Measurements from ENCODE around the gene ZCCHC24.

ZCCHC24 gene

DNA sequence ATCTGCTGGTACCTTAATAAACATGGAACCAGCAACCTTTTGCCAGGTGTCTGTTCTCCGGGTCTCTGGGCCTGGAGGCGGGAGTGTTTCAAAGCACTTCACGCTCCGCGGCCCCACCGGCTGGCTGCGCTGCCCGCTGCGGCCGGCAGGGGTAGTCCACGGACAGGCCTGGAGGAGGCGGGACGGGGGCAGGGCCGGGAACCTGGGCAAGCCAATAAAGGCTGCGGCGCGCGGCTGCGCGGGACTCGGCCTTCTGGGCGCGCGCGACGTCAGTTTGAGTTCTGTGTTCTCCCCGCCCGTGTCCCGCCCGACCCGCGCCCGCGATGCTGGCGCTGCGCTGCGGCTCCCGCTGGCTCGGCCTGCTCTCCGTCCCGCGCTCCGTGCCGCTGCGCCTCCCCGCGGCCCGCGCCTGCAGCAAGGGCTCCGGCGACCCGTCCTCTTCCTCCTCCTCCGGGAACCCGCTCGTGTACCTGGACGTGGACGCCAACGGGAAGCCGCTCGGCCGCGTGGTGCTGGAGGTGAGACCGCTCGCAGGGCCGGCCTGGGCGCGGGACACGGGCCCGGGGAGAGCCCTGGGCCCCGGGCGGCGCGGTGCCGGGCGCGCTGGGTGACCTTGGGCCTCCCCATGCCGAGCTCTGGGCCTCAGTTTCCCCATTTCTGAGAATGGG, 98.1 kb downstream of the ZCCHC24 start, which contains the start of gene PPIF:
Gene PPIF, plus strand, starts transcription at position 244 of the 668 bp plus-strand sequence. Its CDS starts 80 bp downstream, at position 324.
- Histone ChIP-seq H3K4me3 (ENCODE audit: insufficient read depth in 1 of 2, low read depth in 1 of 2, low read length in 2 of 2) (peak within 1 kb of the TSS; percentile 85 to 90), H3K14ac (ENCODE audit: low read length in 2 of 2) (peak within 1 kb of the TSS; percentile 76 to 98), H2BK12ac (ENCODE audit: low read length in 2 of 2) (peak within 1 kb of the TSS; percentile 55 to 89), H2AFZ (ENCODE audit: low read depth, low read length) (peak within 1 kb of the TSS; percentile 81), H3K36me3 (ENCODE audit: control insufficient read depth in 1 of 2, insufficient read depth in 2 of 2, low read depth in 1 of 2, low read length in 2 of 2) (peaks cover 36 to 38% of the 10 kb centered on the region in 2 experiments), H3K9me3 (ENCODE audit: control insufficient read depth, low read length) (no peaks in the 10 kb centered on the region), H3K79me1 (replicated peaks; ENCODE audit: low read length, poor library complexity, severe bottlenecking) (peaks cover 31% of the 10 kb centered on the region), H3K4me1 (ENCODE audit: control insufficient read depth, insufficient read depth, low read depth, low read length) (peaks cover 37% of the 10 kb centered on the region), H4K91ac (ENCODE audit: low read length) (peak within 1 kb of the TSS; percentile 90), H3K4ac (ENCODE audit: low read depth in 1 of 2, low read length in 2 of 2) (peak within 1 kb of the TSS; percentile 94 to 95), H3K27ac (ENCODE audit: low read length, poor library complexity, severe bottlenecking) (peak within 1 kb of the TSS; percentile 43), H3K4me2 (ENCODE audit: low read length, poor library complexity, severe bottlenecking) (peak within 1 kb of the TSS; percentile 98), H4K8ac (ENCODE audit: low read length) (peak within 1 kb of the TSS; percentile 83), H2BK15ac (ENCODE audit: low read depth, poor library complexity, severe bottlenecking) (peak within 1 kb of the TSS; percentile 93), H3K23ac (ENCODE audit: low read length in 2 of 2) (peak within 1 kb of the TSS in 1 of 2 experiments; percentile 97), H2AK5ac (ENCODE audit: low read length, severe bottlenecking) (peak within 1 kb of the TSS; percentile 11), H3K27me3 (ENCODE audit: control insufficient read depth in 1 of 2, insufficient read depth in 1 of 2, low read length in 2 of 2) (no peaks in the 10 kb centered on the region), H3K18ac (ENCODE audit: low read depth in 1 of 2, low read length in 2 of 2) (peak within 1 kb of the TSS; percentile 97 to 98), H2BK5ac (ENCODE audit: low read depth, low read length, poor library complexity, severe bottlenecking) (peak within 1 kb of the TSS; percentile 88), H3K9ac (ENCODE audit: low read length) (peak within 1 kb of the TSS; percentile 96), H2BK120ac (ENCODE audit: low read depth, low read length) (peak within 1 kb of the TSS; percentile 83)
- DNase-seq: peak; percentile 93
- under 1% methylated on average over 69 of the region's 77 CpGs for WGBS

- H3K4me2 ChIP-seq (ENCODE audit: low read length, poor library complexity, severe bottlenecking): no peak overlapping the region
- no peak overlapping the region for H3K4ac ChIP-seq (ENCODE audit: low read depth in 1 of 2, low read length in 2 of 2)
- no peak overlapping the region for H4K8ac ChIP-seq (ENCODE audit: low read length)
- H3K36me3 ChIP-seq (ENCODE audit: control insufficient read depth in 1 of 2, insufficient read depth in 2 of 2, low read depth in 1 of 2, low read length in 2 of 2): peaks cover 28 to 30% of the 10 kb centered on the region in 2 experiments
- H2BK15ac ChIP-seq (ENCODE audit: low read depth, poor library complexity, severe bottlenecking): peak overlapping the region; percentile 15
- H3K9ac ChIP-seq (ENCODE audit: low read length): peak overlapping the region; percentile 96
- peak overlapping the region; percentile 11 for H2AK5ac ChIP-seq (ENCODE audit: low read length, severe bottlenecking)
- WGBS: 61% methylated on average over 10 of the region's 12 CpGs
- H3K79me1 ChIP-seq (replicated peaks; ENCODE audit: low read length, poor library complexity, severe bottlenecking): peaks cover 27% of the 10 kb centered on the region
- H4K91ac ChIP-seq (ENCODE audit: low read length): no peak overlapping the region
- H2BK120ac ChIP-seq (ENCODE audit: low read depth, low read length): no peak overlapping the region
- H3K18ac ChIP-seq (ENCODE audit: low read depth in 1 of 2, low read length in 2 of 2): peak overlapping the region in 1 of 2 experiments; percentile 4
- no peak overlapping the region for H3K14ac ChIP-seq (ENCODE audit: low read length in 2 of 2)
- H3K4me3 ChIP-seq (ENCODE audit: insufficient read depth in 1 of 2, low read depth in 1 of 2, low read length in 2 of 2): no peak overlapping the region
- H3K27ac ChIP-seq (ENCODE audit: low read length, poor library complexity, severe bottlenecking): no peak overlapping the region
- H2BK5ac ChIP-seq (ENCODE audit: low read depth, low read length, poor library complexity, severe bottlenecking): no peak overlapping the region
- peaks cover 37% of the 10 kb centered on the region for H3K4me1 ChIP-seq (ENCODE audit: control insufficient read depth, insufficient read depth, low read depth, low read length)
- H3K23ac ChIP-seq (ENCODE audit: low read length in 2 of 2): no peak overlapping the region
- no peak for DNase-seq
- no peaks in the 10 kb centered on the region for H3K9me3 ChIP-seq (ENCODE audit: control insufficient read depth, low read length)
- peak overlapping the region in 1 of 2 experiments; percentile 89 for H2BK12ac ChIP-seq (ENCODE audit: low read length in 2 of 2)
- H2AFZ ChIP-seq (ENCODE audit: low read depth, low read length): peak overlapping the region; percentile 34
- H3K27me3 ChIP-seq (ENCODE audit: control insufficient read depth in 1 of 2, insufficient read depth in 1 of 2, low read length in 2 of 2): no peaks in the 10 kb centered on the region
Measured at GRCh38 chr10:79346388-79347225, 98.8 kb downstream of the ZCCHC24 start.

- H2BK15ac ChIP-seq (ENCODE audit: low read depth, poor library complexity, severe bottlenecking): no peak overlapping the region
- 94% methylated on average over 2 of the region's 2 CpGs for WGBS
- no peak overlapping the region for H2AFZ ChIP-seq (ENCODE audit: low read depth, low read length)
- no peak overlapping the region for H2BK120ac ChIP-seq (ENCODE audit: low read depth, low read length)
- H2AK5ac ChIP-seq (ENCODE audit: low read length, severe bottlenecking): no peak overlapping the region
- H3K4ac ChIP-seq (ENCODE audit: low read depth in 1 of 2, low read length in 2 of 2): peak overlapping the region in 1 of 2 experiments; percentile 36
- H2BK12ac ChIP-seq (ENCODE audit: low read length in 2 of 2): peak overlapping the region; percentile 22 to 41
- peaks cover 23% of the 10 kb centered on the region for H3K79me1 ChIP-seq (replicated peaks; ENCODE audit: low read length, poor library complexity, severe bottlenecking)
- no peak overlapping the region for H3K4me2 ChIP-seq (ENCODE audit: low read length, poor library complexity, severe bottlenecking)
- H3K27ac ChIP-seq (ENCODE audit: low read length, poor library complexity, severe bottlenecking): no peak overlapping the region
- H3K4me1 ChIP-seq (ENCODE audit: control insufficient read depth, insufficient read depth, low read depth, low read length): peaks cover 37% of the 10 kb centered on the region
- H3K9ac ChIP-seq (ENCODE audit: low read length): no peak overlapping the region
- H3K23ac ChIP-seq (ENCODE audit: low read length in 2 of 2): no peak overlapping the region
- H3K27me3 ChIP-seq (ENCODE audit: control insufficient read depth in 1 of 2, insufficient read depth in 1 of 2, low read length in 2 of 2): no peaks in the 10 kb centered on the region
- no peak overlapping the region for H4K8ac ChIP-seq (ENCODE audit: low read length)
- DNase-seq: no peak
- H3K18ac ChIP-seq (ENCODE audit: low read depth in 1 of 2, low read length in 2 of 2): no peak overlapping the region
- H2BK5ac ChIP-seq (ENCODE audit: low read depth, low read length, poor library complexity, severe bottlenecking): no peak overlapping the region
- no peak overlapping the region for H3K4me3 ChIP-seq (ENCODE audit: insufficient read depth in 1 of 2, low read depth in 1 of 2, low read length in 2 of 2)
- H3K14ac ChIP-seq (ENCODE audit: low read length in 2 of 2): no peak overlapping the region
- H4K91ac ChIP-seq (ENCODE audit: low read length): peak overlapping the region; percentile 28
- H3K9me3 ChIP-seq (ENCODE audit: control insufficient read depth, low read length): no peaks in the 10 kb centered on the region
- H3K36me3 ChIP-seq (ENCODE audit: control insufficient read depth in 1 of 2, insufficient read depth in 2 of 2, low read depth in 1 of 2, low read length in 2 of 2): peaks cover 23 to 24% of the 10 kb centered on the region in 2 experiments
Measured at GRCh38 chr10:79346012-79346340, 99.4 kb downstream of the ZCCHC24 start.
